SJCRH30 (cell line): ENCODE results near the gene PBX4. TPM values are rescaled to one million over a fixed set of nuclear protein-coding genes. Genes with fewer than 3 reads are reported as not detected.

Experiments used
- DNase-seq, 2 experiments: peaks; one replicate each; pipeline ENCODE4 v3.0.0-alpha.2; 2015 to 2020
- H3K27ac ChIP-seq: fragments of 250-450 bp; sonication (Bioruptor Pico); 2 replicates; pipeline ENCODE4 v1.5.1; 2020; ENCODE audit warnings: mild to moderate bottlenecking, moderate library complexity
- H3K27me3 ChIP-seq: fragments of 250-450 bp; sonication (Bioruptor Pico); 2 replicates; pipeline ENCODE4 v1.5.1; 2020; ENCODE audit warnings: mild to moderate bottlenecking, moderate library complexity
- H3K36me3 ChIP-seq: fragments of 250-450 bp; sonication (Bioruptor Pico); 2 replicates; pipeline ENCODE4 v1.5.1; 2020; ENCODE audit warnings: mild to moderate bottlenecking, moderate library complexity
- H3K4me1 ChIP-seq: fragments of 250-450 bp; sonication (Bioruptor Pico); 2 replicates; pipeline ENCODE4 v1.5.1; 2020; ENCODE audit warnings: mild to moderate bottlenecking, moderate library complexity
- H3K4me3 ChIP-seq: fragments of 250-450 bp; sonication (Bioruptor Pico); 2 replicates; pipeline ENCODE4 v1.5.1; 2020; ENCODE audit warnings: mild to moderate bottlenecking, moderate library complexity
- H3K9me3 ChIP-seq: fragments of 250-450 bp; sonication (Bioruptor Pico); replicated peaks from 2 replicates; pipeline ENCODE4 v1.5.1; 2020; ENCODE audit warnings: mild to moderate bottlenecking, moderate library complexity
- total RNA-seq: library from RNA; depleted of rRNA; stranded (reverse); fragments of >200 nt; shearing (Covaris generic); gene quantifications from 2 replicates; pipeline ENCODE4 v1.2.3, GENCODE V29; 2014

PBX4 gene
- total RNA-seq, 1 experiment from 2014 or later: 3.6 TPM

GRCh38 chr19:19552798-19553197, 65.7 kb downstream of the PBX4 start:
- DNase-seq: peak; percentile 51 to 66
- H3K9me3 ChIP-seq: no peaks in the 10 kb centered on the region

DNA sequence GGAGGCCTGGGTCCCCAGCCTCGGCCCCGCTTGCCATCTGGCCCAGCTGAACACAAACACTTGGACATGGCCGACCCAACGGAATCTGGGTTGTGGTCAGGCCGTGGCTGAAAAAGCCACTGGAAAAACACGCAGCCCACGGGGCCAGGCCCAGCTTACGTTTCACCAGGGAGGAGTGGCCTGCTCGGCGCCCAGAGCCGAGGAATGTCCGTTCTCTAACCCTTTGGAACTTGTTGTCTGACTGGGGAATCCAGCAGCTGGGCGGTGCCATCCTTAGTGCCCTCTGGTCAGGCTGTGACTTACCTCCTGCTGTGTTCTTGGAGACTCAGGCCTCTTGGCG, 66.7 kb downstream of the PBX4 start:
- no peak overlapping the region for H3K4me3 ChIP-seq
- peaks cover 8% of the 10 kb centered on the region; the same call in 1 of the 2 replicates for H3K27me3 ChIP-seq
- no peaks in the 10 kb centered on the region for H3K36me3 ChIP-seq
- H3K4me1 ChIP-seq: no peaks in the 10 kb centered on the region
- H3K27ac ChIP-seq: no peak overlapping the region
- H3K9me3 ChIP-seq: no peaks in the 10 kb centered on the region
- peak in 1 of 2 experiments; percentile 31 for DNase-seq

More at GRCh38 chr19:19552798-19553197, 65.7 kb downstream of the PBX4 start:
- no peaks in the 10 kb centered on the region for H3K4me1 ChIP-seq
- H3K4me3 ChIP-seq: no peak overlapping the region
- peaks cover 8% of the 10 kb centered on the region; the same call in 1 of the 2 replicates for H3K27me3 ChIP-seq
- no peak overlapping the region for H3K27ac ChIP-seq
- no peaks in the 10 kb centered on the region for H3K36me3 ChIP-seq

- Histone ChIP-seq H3K4me1 (no peaks in the 10 kb centered on the region), H3K27me3 (peaks cover 8% of the 10 kb centered on the region; the same call in 1 of the 2 replicates), H3K4me3 (no peak overlapping the region), H3K9me3 (no peaks in the 10 kb centered on the region), H3K27ac (no peak overlapping the region), H3K36me3 (no peaks in the 10 kb centered on the region)
- peak in 1 of 2 experiments; percentile 36 for DNase-seq
These were observed 67.3 kb downstream of the PBX4 start for GRCh38 chr19:19550972-19551852.

- Histone ChIP-seq H3K27me3 (peaks cover 8% of the 10 kb centered on the region; the same call in 1 of the 2 replicates), H3K36me3 (no peaks in the 10 kb centered on the region), H3K4me1 (no peaks in the 10 kb centered on the region), H3K4me3 (no peak overlapping the region), H3K9me3 (no peaks in the 10 kb centered on the region), H3K27ac (no peak overlapping the region)
- peak in 1 of 2 experiments; percentile 31 for DNase-seq
These were observed 68.0 kb downstream of the PBX4 start for GRCh38 chr19:19550485-19550929.

GRCh38 chr19:19549804-19550464, 68.6 kb downstream of the PBX4 start:
- Histone ChIP-seq H3K4me3 (no peak overlapping the region), H3K9me3 (no peaks in the 10 kb centered on the region), H3K27ac (no peak overlapping the region), H3K36me3 (no peaks in the 10 kb centered on the region), H3K4me1 (no peaks in the 10 kb centered on the region), H3K27me3 (peaks cover 8% of the 10 kb centered on the region; the same call in 1 of the 2 replicates)
- DNase-seq: no peak

GRCh38 chr19:19548915-19549759, 69.3 kb downstream of the PBX4 start:
- Histone ChIP-seq H3K27me3 (peaks cover 8% of the 10 kb centered on the region; the same call in 1 of the 2 replicates), H3K4me1 (no peaks in the 10 kb centered on the region), H3K4me3 (no peak overlapping the region), H3K36me3 (no peaks in the 10 kb centered on the region), H3K27ac (no peak overlapping the region), H3K9me3 (no peaks in the 10 kb centered on the region)
- DNase-seq: no peak

DNA sequence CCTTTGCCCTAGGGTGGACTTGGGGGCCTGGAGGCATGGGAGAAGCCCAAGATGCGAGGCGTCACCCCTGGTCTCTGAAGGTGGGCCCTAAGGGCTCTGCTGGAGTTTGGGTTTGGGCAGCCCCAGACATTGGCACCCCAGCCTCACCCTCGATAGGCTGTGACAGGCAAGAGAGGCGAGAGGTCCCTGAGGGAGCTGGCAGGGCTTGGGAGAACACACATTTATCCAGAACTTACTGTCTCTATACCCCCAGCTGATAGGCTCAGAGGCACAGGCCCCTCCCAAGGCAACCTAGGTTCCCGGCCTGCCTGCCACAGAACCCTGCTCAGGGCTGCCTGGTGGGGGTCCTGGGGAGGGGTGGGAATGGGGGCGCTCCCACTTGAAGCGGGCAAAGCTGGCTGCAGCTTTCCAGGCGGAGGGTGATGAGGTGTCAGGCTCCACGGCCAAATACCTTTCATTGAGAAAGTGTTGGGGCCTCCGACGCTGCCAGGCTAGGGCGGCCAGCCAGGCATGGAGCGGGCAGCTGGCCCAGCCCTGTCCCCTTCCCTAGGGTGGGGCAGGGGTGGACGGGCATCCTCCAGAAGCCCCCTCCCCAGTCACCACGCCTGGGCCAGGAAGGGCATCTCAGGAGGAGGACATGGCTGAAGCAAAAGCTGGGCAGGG, 70.7 kb downstream of the PBX4 start:
- no peaks in the 10 kb centered on the region for H3K4me1 ChIP-seq
- H3K27ac ChIP-seq: no peak overlapping the region
- peaks cover 8% of the 10 kb centered on the region; the same call in 1 of the 2 replicates for H3K27me3 ChIP-seq
- H3K9me3 ChIP-seq: no peaks in the 10 kb centered on the region
- no peak for DNase-seq
- no peak overlapping the region for H3K4me3 ChIP-seq
- H3K36me3 ChIP-seq: no peaks in the 10 kb centered on the region

DNA sequence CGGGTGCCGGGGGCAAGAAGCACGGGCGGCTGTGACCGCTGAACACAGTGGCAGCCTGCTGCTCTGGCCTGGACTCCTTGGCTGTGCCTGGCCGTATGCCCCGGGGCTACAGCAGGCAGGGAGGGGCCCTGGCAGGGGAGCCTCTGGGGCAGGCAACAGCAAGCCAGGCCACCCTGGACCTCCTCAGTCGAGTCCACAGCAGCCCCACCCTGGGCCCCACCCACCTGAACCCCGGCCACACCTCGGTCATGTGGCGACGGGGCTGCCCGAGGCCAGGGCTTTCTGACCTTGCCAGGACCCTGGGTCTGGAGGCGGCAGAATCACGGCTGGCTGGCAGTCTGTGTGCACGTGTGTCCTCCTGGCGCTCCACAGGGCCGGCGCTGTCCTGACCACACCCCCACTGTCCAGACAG, 71.7 kb downstream of the PBX4 start:
- DNase-seq: no peak
- no peaks in the 10 kb centered on the region for H3K9me3 ChIP-seq
- no peaks in the 10 kb centered on the region for H3K4me1 ChIP-seq
- no peak overlapping the region for H3K4me3 ChIP-seq
- no peak overlapping the region for H3K27ac ChIP-seq
- H3K27me3 ChIP-seq: peaks cover 8% of the 10 kb centered on the region; the same call in 1 of the 2 replicates
- no peaks in the 10 kb centered on the region for H3K36me3 ChIP-seq

- H3K4me3 ChIP-seq: no peak overlapping the region
- no peaks in the 10 kb centered on the region for H3K36me3 ChIP-seq
- no peaks in the 10 kb centered on the region for H3K4me1 ChIP-seq
- no peak for DNase-seq
- H3K27me3 ChIP-seq: peaks cover 8% of the 10 kb centered on the region; the same call in 1 of the 2 replicates
- H3K27ac ChIP-seq: no peak overlapping the region
- H3K9me3 ChIP-seq: no peaks in the 10 kb centered on the region
These were observed 72.8 kb downstream of the PBX4 start for GRCh38 chr19:19545707-19546106.

DNA sequence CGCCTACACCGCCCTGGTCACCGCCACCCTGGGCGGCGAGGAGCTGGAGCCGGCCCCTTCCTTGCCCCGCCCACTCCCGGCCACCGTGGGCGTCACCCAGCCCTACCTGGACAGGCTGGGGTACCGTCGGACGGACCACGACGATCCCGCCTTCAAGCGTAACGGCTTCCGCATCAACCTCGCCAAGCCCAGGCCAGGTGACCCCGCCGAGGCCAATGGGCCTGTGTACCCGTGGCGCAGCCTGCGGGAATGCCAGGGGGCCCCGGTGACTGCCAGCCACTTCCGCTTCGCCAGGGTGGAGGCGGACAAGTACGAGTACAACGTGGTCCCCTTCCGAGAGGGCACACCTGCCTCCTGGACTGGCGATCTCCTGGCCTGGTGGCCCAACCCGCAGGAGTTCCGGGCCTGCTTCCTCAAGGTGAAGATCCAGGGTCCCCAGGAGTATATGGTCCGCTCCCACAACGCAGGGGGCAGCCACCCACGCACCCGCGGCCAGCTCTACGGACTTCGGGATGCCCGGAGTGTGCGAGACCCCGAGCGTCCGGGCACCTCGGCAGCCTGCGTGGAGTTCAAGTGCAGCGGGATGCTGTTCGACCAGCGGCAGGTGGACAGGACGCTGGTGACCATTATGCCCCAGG, 73.4 kb downstream of the PBX4 start:
- Histone ChIP-seq H3K27me3 (peaks cover 6% of the 10 kb centered on the region; the same call in 1 of the 2 replicates), H3K27ac (no peak overlapping the region), H3K9me3 (no peaks in the 10 kb centered on the region), H3K4me3 (no peak overlapping the region), H3K36me3 (no peaks in the 10 kb centered on the region), H3K4me1 (no peaks in the 10 kb centered on the region)
- DNase-seq: no peak

DNA sequence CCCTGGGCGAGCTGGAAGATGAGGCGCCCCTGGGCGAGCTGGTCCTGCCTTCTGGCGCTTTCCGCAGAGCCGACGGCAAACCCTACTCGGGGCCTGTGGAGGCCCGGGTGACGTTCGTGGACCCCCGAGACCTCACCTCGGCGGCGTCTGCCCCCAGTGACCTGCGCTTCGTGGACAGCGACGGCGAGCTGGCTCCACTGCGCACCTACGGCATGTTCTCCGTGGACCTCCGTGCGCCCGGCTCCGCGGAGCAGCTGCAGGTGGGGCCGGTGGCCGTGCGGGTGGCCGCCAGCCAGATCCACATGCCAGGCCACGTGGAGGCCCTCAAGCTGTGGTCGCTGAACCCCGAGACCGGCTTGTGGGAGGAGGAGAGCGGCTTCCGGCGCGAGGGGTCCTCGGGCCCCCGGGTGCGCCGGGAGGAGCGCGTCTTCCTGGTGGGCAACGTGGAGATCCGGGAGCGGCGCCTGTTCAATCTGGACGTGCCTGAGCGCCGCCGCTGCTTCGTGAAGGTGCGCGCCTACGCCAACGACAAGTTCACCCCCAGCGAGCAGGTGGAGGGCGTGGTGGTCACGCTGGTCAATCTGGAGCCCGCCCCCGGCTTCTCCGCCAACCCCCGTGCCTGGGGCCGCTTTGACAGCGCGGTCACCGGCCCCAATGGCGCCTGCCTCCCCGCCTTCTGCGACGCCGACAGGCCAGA, 74.1 kb downstream of the PBX4 start:
- Histone ChIP-seq H3K9me3 (no peaks in the 10 kb centered on the region), H3K4me3 (no peak overlapping the region), H3K4me1 (no peaks in the 10 kb centered on the region), H3K36me3 (no peaks in the 10 kb centered on the region), H3K27me3 (no peaks in the 10 kb centered on the region; the same call in 1 of the 2 replicates), H3K27ac (no peak overlapping the region)
- DNase-seq: no peak

DNA sequence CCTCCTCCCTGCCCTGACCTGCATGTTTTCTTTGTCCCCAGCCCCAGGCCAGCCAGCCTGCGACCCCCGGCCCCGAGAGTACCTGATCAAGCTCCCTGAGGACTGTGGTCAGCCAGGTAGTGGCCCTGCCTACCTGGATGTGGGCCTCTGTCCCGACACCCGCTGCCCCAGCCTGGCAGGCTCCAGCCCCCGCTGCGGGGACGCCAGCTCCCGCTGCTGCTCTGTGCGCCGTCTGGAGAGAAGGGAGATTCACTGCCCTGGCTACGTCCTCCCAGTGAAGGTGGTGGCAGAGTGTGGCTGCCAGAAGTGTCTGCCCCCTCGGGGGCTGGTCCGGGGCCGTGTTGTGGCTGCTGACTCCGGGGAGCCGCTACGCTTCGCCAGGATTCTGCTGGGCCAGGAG, 74.8 kb downstream of the PBX4 start:
- Histone ChIP-seq H3K27me3 (no peaks in the 10 kb centered on the region), H3K36me3 (no peaks in the 10 kb centered on the region), H3K9me3 (no peaks in the 10 kb centered on the region), H3K4me1 (peaks cover 2% of the 10 kb centered on the region; the same call in 1 of the 2 replicates), H3K4me3 (no peak overlapping the region), H3K27ac (no peak overlapping the region)
- DNase-seq: no peak

- peaks cover 5% of the 10 kb centered on the region; the same call in 1 of the 2 replicates for H3K4me1 ChIP-seq
- no peak overlapping the region for H3K27ac ChIP-seq
- H3K27me3 ChIP-seq: no peaks in the 10 kb centered on the region
These were observed 75.4 kb downstream of the PBX4 start for GRCh38 chr19:19543101-19543500.

More at GRCh38 chr19:19543101-19543500, 75.4 kb downstream of the PBX4 start:
- Histone ChIP-seq H3K36me3 (no peaks in the 10 kb centered on the region), H3K4me3 (no peak overlapping the region), H3K9me3 (no peaks in the 10 kb centered on the region)
- no peak for DNase-seq
